ENCODE measurements around the gene B4GALT1.

The B4GALT1 gene

DNA sequence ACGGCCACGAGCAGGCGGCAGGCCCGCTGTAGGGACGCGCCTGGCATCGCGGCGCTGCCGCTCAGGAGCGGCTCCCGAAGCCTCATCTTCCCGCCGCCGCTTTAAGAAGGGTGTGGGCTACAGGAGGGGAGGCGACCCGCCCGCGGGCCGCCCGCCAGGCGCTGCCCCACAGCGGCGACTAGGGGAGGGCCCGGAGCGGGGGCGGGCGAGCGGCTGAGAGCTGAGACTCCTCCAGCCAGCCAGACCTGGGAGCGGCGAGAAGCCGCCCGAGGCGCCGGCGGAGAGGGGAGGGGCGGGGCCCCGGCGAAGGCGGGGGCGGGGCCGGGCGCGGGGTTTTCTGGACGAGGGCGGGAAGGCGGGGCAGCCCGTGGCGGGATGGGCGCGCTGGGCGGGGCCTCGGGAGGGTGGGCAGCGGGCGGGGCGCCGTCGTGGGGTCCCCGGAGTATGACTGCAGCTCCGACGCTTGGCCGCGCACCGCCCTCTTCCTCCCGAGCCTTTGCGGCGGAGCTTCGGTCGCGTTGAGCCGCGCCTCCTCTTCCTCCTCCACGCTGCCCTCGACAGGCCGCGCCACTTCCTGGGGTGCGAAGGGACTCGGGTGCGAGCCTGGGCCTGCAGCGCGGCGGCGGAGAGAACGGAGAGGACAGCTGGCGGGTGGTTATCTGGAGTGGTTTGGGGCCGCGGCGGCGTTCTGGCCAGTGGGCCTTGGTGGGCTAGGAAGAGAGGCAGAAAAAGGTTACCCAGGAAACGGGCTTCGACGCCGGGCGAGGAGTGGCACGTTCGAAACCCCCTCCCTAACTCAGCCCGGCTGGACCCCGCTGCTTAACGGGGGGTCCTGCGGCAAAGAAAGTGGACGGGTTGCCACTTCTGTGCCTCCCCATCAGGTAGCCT lies at the start of gene B4GALT1:
Gene B4GALT1 (minus strand): TSS at position 253 of the 888 bp plus-strand sequence. CDS start 167 bp downstream, at position 86.
- in situ Hi-C loops (cut with HindIII; ENCODE audit: low pct_unique_long_range_greater_than_20kb, low sequenced_read_pairs), result no loop called here
- DNase-seq (ENCODE audit: low read depth in 1 of 2, low spot score in 1 of 2), result peak; percentile 83 to 94
- TF ChIP-seq JUND (IDR thresholded peaks at IDR 0.05; ENCODE audit: low read depth), result no peak

GRCh38 chr9:33211695-33212393 lies 44.7 kb upstream of the B4GALT1 start:
- TF ChIP-seq JUND (IDR thresholded peaks at IDR 0.05; ENCODE audit: low read depth), result no peak
- no peak for DNase-seq (ENCODE audit: low read depth in 1 of 2, low spot score in 1 of 2)
- in situ Hi-C loops (cut with HindIII; ENCODE audit: low pct_unique_long_range_greater_than_20kb, low sequenced_read_pairs), result no loop called here

- no peak for DNase-seq (ENCODE audit: low read depth in 1 of 2, low spot score in 1 of 2)
- in situ Hi-C loops (cut with HindIII; ENCODE audit: low pct_unique_long_range_greater_than_20kb, low sequenced_read_pairs), result no loop called here
These were observed 43.0 kb upstream of the B4GALT1 start for GRCh38 chr9:33210006-33210715.

DNA sequence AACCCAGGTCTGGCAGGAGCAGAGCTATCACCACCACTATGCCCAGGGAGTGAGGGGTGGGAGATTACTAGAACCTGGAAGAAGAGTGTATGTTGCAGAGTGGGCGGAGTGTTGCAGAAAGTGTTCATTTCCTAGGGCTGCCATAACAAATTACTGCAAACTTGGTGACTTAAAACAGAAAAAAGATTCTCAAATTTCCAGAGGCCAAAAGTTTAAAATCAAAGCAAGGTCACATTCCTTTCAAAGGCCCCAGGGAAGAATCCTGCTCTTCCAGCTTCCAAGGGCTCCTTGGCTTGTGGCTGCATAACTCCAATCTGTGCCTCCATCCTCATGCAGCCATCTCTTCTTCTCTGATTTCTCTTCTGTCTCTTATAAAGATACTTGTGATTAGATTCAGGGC lies 42.3 kb upstream of the B4GALT1 start:
- no peak for DNase-seq (ENCODE audit: low read depth in 1 of 2, low spot score in 1 of 2)
- in situ Hi-C loops (cut with HindIII; ENCODE audit: low pct_unique_long_range_greater_than_20kb, low sequenced_read_pairs), result no loop called here
- no peak for TF ChIP-seq JUND (IDR thresholded peaks at IDR 0.05; ENCODE audit: low read depth)

More at GRCh38 chr9:33210006-33210715, 43.0 kb upstream of the B4GALT1 start:
- TF ChIP-seq JUND (IDR thresholded peaks at IDR 0.05; ENCODE audit: low read depth), result no peak

- no peak for TF ChIP-seq JUND (IDR thresholded peaks at IDR 0.05; ENCODE audit: low read depth)
- no peak for DNase-seq (ENCODE audit: low read depth in 1 of 2, low spot score in 1 of 2)
- in situ Hi-C loops (cut with HindIII; ENCODE audit: low pct_unique_long_range_greater_than_20kb, low sequenced_read_pairs), result no loop called here
These were observed 35.5 kb upstream of the B4GALT1 start for GRCh38 chr9:33202552-33203201.

- no peak for DNase-seq (ENCODE audit: low read depth in 1 of 2, low spot score in 1 of 2)
- no peak for TF ChIP-seq JUND (IDR thresholded peaks at IDR 0.05; ENCODE audit: low read depth)
- in situ Hi-C loops (cut with HindIII; ENCODE audit: low pct_unique_long_range_greater_than_20kb, low sequenced_read_pairs), result no loop called here
These were observed 34.9 kb upstream of the B4GALT1 start for GRCh38 chr9:33202018-33202417.

GRCh38 chr9:33198165-33198564 lies 31.0 kb upstream of the B4GALT1 start:
- DNase-seq (ENCODE audit: low read depth in 1 of 2, low spot score in 1 of 2), result no peak
- in situ Hi-C loops (cut with HindIII; ENCODE audit: low pct_unique_long_range_greater_than_20kb, low sequenced_read_pairs), result no loop called here

DNA sequence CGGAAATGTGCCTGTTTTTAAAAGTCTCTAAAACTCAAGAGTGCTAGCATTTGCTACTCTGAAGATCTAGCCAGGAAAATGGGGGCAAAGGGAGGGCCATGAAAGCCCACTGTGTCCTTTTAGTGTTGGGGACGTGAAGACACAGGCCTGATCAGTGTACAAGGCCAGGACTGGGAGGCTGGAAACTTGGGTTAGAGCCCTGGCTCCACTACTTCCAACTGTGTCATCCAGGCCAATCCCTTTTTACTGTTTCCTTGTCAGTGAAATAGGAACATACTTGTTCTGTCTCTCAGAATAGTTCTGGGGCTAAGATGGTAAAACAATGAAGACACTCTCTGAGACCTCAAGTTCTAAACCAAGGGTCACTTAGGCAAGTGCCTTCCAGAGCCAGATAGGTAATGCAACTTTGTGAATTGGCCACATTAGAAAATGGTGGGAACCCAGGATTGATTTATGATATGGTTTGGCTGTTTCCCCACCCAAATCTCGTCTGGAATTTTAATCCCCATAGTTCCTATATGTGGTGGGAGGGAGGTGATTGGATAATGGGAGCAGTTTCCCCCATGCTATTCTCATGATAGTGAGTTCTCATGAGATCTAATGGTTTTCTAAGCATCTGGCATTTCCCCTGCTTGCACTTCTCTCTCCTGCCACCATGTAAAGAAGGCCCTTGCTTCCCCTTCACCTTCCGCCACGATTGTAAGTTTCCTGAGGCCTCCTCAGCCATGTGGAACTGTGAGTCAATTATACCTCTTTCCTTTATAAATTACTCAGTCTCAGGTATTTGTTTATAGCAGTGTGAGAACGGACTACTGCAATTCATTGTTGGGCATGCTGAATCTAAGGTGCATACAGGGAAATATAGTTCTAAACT lies 30.4 kb upstream of the B4GALT1 start:
- in situ Hi-C loops (cut with HindIII; ENCODE audit: low pct_unique_long_range_greater_than_20kb, low sequenced_read_pairs), result no loop called here
- DNase-seq (ENCODE audit: low read depth in 1 of 2, low spot score in 1 of 2), result no peak
- no peak for TF ChIP-seq JUND (IDR thresholded peaks at IDR 0.05; ENCODE audit: low read depth)

More at GRCh38 chr9:33198165-33198564, 31.0 kb upstream of the B4GALT1 start:
- no peak for TF ChIP-seq JUND (IDR thresholded peaks at IDR 0.05; ENCODE audit: low read depth)

DNA sequence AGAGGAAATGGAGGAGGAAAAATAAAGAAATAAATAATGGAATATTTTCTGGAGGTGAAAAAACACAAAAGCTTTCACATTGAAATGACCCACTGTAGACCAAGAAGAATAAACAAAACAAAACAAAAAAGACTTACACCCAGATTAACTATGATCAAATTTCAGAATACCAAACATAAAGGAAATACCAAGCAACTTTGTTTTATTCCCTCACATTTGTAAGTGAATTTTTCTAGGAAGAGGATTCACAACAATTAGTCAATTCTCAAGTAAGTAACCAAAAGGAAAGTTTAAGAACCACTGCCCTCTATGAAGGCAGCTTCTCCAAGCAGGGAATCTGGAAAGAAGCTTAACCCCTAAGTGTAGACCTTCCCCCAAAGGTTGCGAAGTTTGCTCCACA lies 29.6 kb upstream of the B4GALT1 start:
- in situ Hi-C loops (cut with HindIII; ENCODE audit: low pct_unique_long_range_greater_than_20kb, low sequenced_read_pairs), result no loop called here
- DNase-seq (ENCODE audit: low read depth in 1 of 2, low spot score in 1 of 2), result no peak
- no peak for TF ChIP-seq JUND (IDR thresholded peaks at IDR 0.05; ENCODE audit: low read depth)

GRCh38 chr9:33193818-33194217 lies 26.7 kb upstream of the B4GALT1 start:
- in situ Hi-C loops (cut with HindIII; ENCODE audit: low pct_unique_long_range_greater_than_20kb, low sequenced_read_pairs), result no loop called here
- no peak for DNase-seq (ENCODE audit: low read depth in 1 of 2, low spot score in 1 of 2)
- TF ChIP-seq JUND (IDR thresholded peaks at IDR 0.05; ENCODE audit: low read depth), result no peak

DNA sequence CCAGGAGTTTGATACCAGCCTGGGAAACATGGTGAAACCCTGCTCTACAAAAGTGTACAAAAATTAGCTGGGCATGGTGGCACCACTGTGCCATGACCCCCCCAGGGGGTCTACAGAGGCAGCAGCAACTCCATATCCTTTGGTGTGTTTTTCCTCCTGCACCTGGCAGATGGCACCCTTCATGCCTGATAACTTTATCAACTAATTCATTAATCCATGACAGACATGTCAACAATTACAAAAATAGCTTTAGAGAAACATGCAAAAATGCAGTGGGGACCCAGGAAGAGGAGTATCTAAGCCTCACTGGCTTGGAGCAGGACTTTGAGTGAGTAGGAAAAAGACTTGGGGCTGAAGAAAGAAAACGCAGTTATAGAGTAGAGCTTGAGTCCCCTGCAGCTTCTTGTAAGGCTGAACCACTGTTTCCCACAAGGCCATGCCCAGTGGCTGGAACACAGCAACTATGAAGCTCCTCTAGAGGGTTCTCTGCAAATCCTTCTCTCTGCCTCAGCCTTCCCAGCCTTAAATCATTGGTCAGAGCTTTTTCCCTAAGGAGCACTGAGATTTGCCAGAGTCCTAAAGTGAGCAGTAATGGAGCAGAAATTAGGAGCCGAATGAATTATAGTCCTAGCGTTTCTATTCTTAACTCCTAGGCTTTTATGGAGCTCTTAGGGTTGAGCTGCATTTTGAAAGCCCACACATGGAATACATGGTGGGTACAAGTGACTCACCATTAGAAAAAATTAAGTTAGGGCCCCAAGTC lies 25.5 kb upstream of the B4GALT1 start:
- DNase-seq (ENCODE audit: low read depth in 1 of 2, low spot score in 1 of 2), result no peak
- no peak for TF ChIP-seq JUND (IDR thresholded peaks at IDR 0.05; ENCODE audit: low read depth)
- in situ Hi-C loops (cut with HindIII; ENCODE audit: low pct_unique_long_range_greater_than_20kb, low sequenced_read_pairs), result no loop called here

All from T47D (cell line).